Calu3 (cell line): ENCODE results near the gene PREX1. TPM values are rescaled to one million over a fixed set of nuclear protein-coding genes. Genes with fewer than 3 reads are reported as not detected.
A peak's percentile ranks its signal among the peaks of the same experiment; 100 is the strongest.

Experiments
- BruUV-seq: library from RNA; stranded (reverse); fragments of 400-500 nt; replicated peaks from 2 replicates; lab custom pipeline; 2021; lab: Mats Ljungman, UMichigan
- CTCF ChIA-PET: fragments of 300-600 bp; sonication (Branson Sonifier 250); formaldehyde crosslinking; loops from one replicate; lab custom pipeline; 2022; ENCODE audit warnings: antibody characterized with exemption; lab: Charles Lee
- DNase-seq: peaks from one replicate; pipeline ENCODE4 v3.0.0; 2022
- H3K27ac Mint-ChIP-seq: one replicate; pipeline ENCODE4 v1.8.0; 2022; ENCODE audit warnings: mixed read lengths; ENCODE audit not compliant: unreplicated experiment
- H3K27me3 Mint-ChIP-seq: one replicate; pipeline ENCODE4 v1.8.0; 2022; ENCODE audit warnings: mixed read lengths; ENCODE audit not compliant: unreplicated experiment
- H3K36me3 Mint-ChIP-seq: one replicate; pipeline ENCODE4 v1.8.0; 2022; ENCODE audit warnings: mild to moderate bottlenecking, moderate library complexity, mixed read lengths; ENCODE audit not compliant: insufficient read depth, unreplicated experiment
- H3K4me1 Mint-ChIP-seq: one replicate; pipeline ENCODE4 v1.8.0; 2022; ENCODE audit warnings: mild to moderate bottlenecking, low read depth, mixed read lengths; ENCODE audit not compliant: unreplicated experiment
- H3K4me3 Mint-ChIP-seq: one replicate; pipeline ENCODE4 v1.8.0; 2022; ENCODE audit warnings: mild to moderate bottlenecking, low read depth, moderate library complexity, mixed read lengths; ENCODE audit not compliant: unreplicated experiment
- H3K9me3 Mint-ChIP-seq: one replicate; pipeline ENCODE4 v1.8.0; 2022; ENCODE audit warnings: low read depth, mixed read lengths; ENCODE audit not compliant: unreplicated experiment
- intact Hi-C: fragments of 100-400 bp; cut with micrococcal nuclease; formaldehyde crosslinking; loops from one replicate; pipeline ENCODE4 v1.10.0; 2022; ENCODE audit not compliant: unreplicated experiment
- total RNA-seq: library from RNA; stranded (reverse); gene quantifications from 2 replicates; pipeline ENCODE4 v1.2.3, GENCODE V29; 2022
- TF ChIP-seq, protein P1 (sequence below): fragments of 200-600 bp; IDR thresholded peaks from one replicate; pipeline ENCODE4 v1.8.0; 2022; ENCODE audit warnings: antibody characterized with exemption; ENCODE audit not compliant: unreplicated experiment

PREX1 gene
- total RNA-seq, 1 experiment from 2014 or later = 0.31 TPM

DNA sequence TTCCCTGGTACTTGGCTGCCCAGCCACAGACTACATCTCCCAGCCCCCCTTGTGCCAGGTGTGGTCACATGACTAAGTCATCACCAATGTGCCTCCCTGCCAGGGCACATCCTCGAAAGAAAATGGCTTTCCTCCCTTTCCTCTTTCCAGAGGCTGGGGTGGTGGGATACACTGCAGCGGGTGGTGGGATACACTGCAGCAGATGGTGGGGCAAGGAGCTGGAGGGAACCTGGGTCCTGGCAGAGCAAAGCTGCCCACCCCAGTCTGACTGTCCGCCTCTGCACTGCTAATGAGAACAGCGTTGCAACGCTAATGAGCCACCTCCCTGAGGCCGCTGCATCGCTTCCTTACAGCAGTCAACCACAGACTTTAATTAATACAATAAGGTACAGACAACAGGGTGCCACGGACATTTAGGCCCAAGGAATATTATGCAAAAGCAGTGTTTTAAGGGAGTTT lies 125.3 kb downstream of the PREX1 start:
- Mint-ChIP-seq H3K4me1 (peaks cover 11% of the 10 kb centered on the region), H3K27ac (no peak overlapping the region), H3K9me3 (no peaks in the 10 kb centered on the region), H3K4me3 (no peak overlapping the region), H3K36me3 (no peaks in the 10 kb centered on the region), H3K27me3 (peaks cover 38% of the 10 kb centered on the region)
- CTCF ChIA-PET = no interaction called here
- intact Hi-C loops = no loop called here
- TF ChIP-seq, protein P1, sequence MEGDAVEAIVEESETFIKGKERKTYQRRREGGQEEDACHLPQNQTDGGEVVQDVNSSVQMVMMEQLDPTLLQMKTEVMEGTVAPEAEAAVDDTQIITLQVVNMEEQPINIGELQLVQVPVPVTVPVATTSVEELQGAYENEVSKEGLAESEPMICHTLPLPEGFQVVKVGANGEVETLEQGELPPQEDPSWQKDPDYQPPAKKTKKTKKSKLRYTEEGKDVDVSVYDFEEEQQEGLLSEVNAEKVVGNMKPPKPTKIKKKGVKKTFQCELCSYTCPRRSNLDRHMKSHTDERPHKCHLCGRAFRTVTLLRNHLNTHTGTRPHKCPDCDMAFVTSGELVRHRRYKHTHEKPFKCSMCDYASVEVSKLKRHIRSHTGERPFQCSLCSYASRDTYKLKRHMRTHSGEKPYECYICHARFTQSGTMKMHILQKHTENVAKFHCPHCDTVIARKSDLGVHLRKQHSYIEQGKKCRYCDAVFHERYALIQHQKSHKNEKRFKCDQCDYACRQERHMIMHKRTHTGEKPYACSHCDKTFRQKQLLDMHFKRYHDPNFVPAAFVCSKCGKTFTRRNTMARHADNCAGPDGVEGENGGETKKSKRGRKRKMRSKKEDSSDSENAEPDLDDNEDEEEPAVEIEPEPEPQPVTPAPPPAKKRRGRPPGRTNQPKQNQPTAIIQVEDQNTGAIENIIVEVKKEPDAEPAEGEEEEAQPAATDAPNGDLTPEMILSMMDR = no peak
- no peak for DNase-seq
- BruUV-seq = no TSS peak

DNA sequence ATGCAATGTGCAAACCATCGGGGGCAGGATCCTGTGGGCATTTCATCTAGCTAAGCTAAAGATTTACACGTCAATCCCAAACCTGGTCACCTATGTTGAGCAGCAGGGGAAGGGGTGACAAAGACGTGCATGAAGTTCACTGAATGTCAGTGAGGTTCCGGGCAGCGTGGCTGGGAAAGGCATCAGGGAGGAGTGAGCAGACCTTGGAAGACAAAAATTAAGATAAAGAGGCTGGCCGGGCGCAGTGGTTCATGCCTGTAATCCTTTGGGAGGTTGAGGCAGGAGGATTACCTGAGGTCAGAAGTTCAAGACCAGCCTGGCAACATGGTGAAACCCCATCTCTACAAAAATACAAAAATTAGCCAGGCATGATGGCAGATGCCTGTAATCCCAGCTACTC lies 126.1 kb downstream of the PREX1 start:
- no TSS peak for BruUV-seq
- Mint-ChIP-seq H3K36me3 (no peaks in the 10 kb centered on the region), H3K27ac (no peak overlapping the region), H3K4me3 (no peak overlapping the region), H3K4me1 (peaks cover 11% of the 10 kb centered on the region), H3K27me3 (peaks cover 30% of the 10 kb centered on the region), H3K9me3 (no peaks in the 10 kb centered on the region)
- no peak for DNase-seq
- intact Hi-C loops = no loop called here
- CTCF ChIA-PET = interaction anchor here (0.7 kb wide), 1 partner anchor 1108 kb away, joined by 7 read pairs; no protein-coding TSS in a partner anchor
- TF ChIP-seq, protein P1 = no peak

DNA sequence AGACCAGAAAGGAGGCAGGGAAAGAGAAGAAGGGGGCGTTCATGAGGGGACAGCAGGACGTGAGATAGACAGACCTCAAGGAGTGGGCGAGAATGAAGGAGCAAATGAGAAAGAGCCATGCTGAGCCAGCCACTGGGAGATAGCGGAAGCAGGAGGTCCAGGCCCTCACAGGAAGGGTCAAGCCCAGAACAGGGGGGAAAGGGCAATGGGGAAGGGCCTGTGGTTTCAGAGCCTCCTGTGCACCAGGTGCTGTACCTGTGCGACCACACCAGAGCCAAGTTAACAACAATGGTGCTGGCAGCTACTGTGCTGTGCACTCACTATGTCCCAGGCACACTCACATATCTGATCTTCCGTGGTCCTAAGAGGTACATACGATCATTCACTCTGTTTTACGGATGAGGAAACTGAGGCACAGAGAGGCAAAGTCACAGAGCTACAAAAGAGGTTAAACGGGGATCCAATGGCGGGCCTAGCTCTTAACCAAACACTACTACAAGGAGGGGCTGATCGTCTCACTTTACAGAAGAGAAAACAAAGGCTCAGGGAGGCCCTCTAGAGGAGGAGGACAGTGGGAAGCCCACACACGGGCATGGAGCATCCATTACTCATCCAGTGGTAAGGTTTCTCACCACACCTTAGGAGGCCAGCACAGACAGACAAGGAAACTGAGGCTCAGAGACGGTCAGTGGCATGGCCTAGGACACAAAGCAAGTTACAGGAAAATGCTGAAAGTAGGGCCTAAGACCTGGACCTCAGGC lies 129.1 kb downstream of the PREX1 start:
- no peak for DNase-seq
- Mint-ChIP-seq H3K27me3 (no peaks in the 10 kb centered on the region), H3K27ac (no peak overlapping the region), H3K4me3 (no peak overlapping the region), H3K36me3 (no peaks in the 10 kb centered on the region), H3K4me1 (peaks cover 19% of the 10 kb centered on the region), H3K9me3 (no peaks in the 10 kb centered on the region)
- TF ChIP-seq, protein P1 = no peak
- BruUV-seq = no TSS peak
- CTCF ChIA-PET = interaction anchor here (0.5 to 1.2 kb wide), 2 partner anchors 41 to 206 kb away, joined by 3 to 9 read pairs; no protein-coding TSS in a partner anchor
- intact Hi-C loops = no loop called here

DNA sequence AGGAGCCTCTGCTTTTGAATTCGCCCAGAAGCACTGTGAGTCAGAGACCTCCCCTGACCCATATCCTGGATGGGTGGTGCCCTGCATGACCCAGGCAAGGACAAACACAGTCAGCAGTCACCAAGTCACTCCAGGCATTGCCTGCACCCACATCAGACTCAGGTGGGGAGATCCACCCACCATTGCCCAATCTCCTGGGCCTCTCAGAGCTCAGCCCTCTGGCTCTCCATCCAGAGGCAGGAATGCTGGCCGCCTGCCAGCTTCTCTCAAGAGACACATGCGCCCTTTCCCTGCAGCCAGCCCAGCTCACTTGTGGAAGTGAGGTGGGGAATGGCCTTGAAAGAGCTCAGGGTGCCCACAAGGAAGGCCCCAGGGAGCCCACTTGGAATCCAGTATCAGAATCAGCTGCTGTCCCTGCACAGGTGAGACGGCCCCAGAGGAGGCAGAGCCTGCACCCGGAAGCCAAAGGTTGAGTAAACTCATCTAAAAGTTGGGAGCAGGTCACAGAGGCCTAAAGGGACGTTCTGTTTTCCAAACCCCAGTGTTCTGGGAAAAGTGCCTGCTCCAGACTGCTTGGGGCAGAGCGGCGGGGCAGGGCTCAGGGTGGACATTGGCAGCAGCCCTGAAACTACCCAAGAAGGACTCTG lies 129.8 kb downstream of the PREX1 start:
- Mint-ChIP-seq H3K27ac (no peak overlapping the region), H3K27me3 (no peaks in the 10 kb centered on the region), H3K4me1 (peaks cover 19% of the 10 kb centered on the region), H3K4me3 (no peak overlapping the region), H3K36me3 (no peaks in the 10 kb centered on the region), H3K9me3 (no peaks in the 10 kb centered on the region)
- TF ChIP-seq, protein P1 = peak; percentile 7
- DNase-seq = peak; percentile 74
- CTCF ChIA-PET = interaction anchor here (0.5 to 1.9 kb wide), 3 partner anchors 14 to 207 kb away, joined by 3 to 9 read pairs (median 7); no protein-coding TSS in a partner anchor
- no TSS peak for BruUV-seq
- intact Hi-C loops = no loop called here
